Fibroblast of skin of back (primary cell): Measurements from ENCODE around the gene AQP7.
"Not testable (repeated sequence)": the region's sequence is repeated elsewhere in the genome, so short reads cannot be mapped to it uniquely, and the experiment has no call there.

ENCODE experiments used
- DNase-seq: peaks from one replicate; pipeline ENCODE4 v3.0.0-alpha.2; 2013

The AQP7 gene

GRCh38 chr9:33433871-33434270, 31.5 kb upstream of the AQP7 start:
- no peak for DNase-seq

GRCh38 chr9:33431420-33431819, 29.1 kb upstream of the AQP7 start:
- DNase-seq, result no peak

DNA sequence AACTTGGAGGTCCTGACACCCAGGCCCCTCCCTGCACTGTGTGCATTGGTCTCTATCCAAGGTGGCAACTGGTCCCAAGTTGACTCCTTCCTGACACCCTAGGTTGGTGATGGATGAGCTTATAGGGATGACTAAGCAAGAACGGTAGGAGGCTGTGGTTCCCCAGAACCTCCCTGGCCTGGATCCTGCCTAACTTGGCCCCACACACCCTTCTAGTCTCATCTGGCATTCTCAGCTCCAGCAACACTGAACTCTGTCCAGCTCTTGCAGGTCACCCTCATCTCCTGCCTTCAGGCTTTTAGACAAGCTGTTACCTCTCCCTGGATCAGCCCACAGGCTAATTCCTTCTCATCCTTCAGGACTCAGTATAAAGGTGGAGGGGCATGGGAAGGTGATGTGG, 28.6 kb upstream of the AQP7 start:
- no peak for DNase-seq

DNA sequence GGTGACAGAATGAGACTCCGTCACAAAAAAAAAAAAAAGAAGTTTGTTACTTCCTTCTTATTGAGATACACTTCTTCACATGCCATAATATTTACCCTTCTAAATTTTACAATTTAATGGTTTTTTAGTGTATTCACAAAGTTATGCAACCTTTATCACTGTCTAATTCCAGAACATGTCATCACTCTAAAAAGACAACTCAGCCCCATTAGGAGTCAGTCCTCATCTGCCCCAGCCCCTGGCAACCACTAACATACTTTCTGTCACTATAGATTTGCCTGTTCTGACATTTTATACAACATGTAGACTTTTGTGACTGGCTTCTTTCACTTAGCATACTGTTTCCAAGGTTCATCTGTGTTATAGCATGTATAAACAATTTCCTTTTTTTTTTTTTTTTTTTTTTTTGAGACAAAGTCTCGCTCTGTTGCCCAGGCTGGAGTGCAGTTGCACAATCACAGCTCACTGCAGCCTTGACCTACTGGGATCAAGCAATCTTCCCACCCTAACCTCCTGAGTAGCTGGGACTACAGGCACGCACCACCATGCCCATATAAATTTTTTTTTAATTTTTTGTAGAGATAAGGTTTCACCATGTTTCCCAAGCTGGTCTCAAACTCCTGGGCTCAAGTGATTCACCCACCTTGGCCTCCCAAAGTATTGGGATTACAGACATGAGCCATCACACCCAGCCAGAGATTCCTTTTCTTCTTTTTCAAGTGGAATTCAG, 27.1 kb upstream of the AQP7 start:
- DNase-seq, result no peak

- DNase-seq, result no peak
These were observed 24.5 kb upstream of the AQP7 start for GRCh38 chr9:33426843-33427293.

DNA sequence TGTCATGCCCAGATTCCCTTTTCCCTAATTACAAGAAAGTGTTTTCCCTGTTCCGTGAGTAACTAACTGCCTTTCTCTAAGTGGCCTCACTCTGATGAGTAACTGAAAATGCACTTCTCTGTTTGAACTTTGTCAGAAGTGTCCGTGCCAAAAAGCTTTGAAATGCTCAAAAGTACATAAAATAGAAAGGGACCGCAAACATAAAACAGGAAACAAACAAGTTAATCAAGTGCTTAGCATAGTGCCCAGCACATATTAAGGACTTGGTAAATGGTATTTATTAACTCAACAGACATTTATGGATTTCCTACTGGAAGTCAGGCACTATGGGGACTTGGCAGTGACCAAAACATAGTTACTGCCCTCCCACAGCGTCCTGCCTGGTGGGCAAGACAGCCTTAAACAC, 22.8 kb upstream of the AQP7 start:
- no peak for DNase-seq

- DNase-seq, result not testable (repeated sequence)
These were observed 22.1 kb upstream of the AQP7 start for GRCh38 chr9:33424492-33424891.

DNA sequence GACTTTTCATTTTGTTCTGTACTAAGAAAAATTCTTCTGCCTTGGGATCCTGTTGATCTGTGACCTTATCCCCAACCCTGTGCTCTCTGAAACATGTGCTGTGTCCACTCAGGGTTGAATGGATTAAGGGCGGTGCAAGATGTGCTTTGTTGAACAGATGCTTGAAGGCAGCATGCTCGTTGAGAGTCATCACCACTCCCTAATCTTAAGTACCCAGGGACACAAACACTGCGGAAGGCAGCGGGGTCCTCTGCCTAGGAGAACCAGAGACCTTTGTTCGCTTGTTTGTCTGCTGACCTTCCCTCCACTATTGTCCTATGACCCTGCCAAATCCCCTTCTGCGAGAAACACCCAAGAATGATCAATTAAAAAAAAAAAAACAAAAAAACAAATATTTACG, 21.7 kb upstream of the AQP7 start:
- DNase-seq, result not testable (repeated sequence)

DNA sequence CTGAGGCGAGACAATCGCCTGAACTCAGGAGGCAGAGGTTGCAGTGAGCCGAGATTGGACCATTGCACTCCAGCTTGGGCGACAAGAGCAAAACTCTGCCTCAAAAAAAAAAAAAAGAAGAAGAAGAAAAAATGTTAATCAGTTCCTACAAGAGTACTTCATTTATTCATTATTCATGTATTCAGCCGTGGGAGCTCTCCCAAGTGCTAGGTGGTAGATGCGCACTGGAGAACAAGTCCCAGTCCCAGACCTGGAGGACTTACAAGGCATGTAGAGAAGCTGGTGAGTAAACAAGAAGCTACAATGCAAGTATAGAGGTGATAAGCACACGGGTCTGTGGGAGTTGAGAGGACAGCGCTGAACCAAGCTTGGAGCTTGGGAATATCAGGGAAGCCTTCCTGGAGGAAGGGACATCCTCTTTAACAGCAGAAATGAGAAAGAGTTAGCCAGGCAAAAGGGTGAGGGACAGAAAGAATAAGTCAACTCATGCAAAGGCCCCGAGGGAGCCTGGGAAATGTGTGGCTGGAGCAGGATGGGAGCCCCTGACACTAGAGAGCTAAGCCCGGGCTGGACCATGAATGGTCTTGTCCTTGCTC, 17.4 kb upstream of the AQP7 start:
- no peak for DNase-seq

- DNase-seq, result no peak
These were observed 15.7 kb upstream of the AQP7 start for GRCh38 chr9:33418090-33418489.

DNA sequence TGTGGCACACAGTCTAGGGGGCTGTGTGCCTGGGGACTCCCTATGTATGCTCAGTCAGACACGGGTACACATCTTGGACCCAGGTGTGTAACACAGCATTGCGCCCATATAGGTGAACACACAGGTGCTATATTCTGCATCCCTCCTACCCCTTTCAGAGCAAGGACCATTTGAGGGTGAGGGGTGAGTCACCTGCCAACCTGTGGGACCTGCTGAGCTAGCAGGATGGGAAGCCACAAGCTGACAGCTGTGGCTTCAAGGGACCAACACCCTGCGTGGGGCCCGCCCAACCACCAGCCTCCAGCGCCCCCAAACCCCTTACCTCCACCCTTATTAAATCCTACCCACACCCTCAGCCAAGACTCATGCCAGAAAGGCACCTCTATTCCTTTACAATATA, 14.6 kb upstream of the AQP7 start:
- DNase-seq, result no peak

- peak; percentile 30 for DNase-seq
These were observed 13.2 kb upstream of the AQP7 start for GRCh38 chr9:33415501-33416038.

DNA sequence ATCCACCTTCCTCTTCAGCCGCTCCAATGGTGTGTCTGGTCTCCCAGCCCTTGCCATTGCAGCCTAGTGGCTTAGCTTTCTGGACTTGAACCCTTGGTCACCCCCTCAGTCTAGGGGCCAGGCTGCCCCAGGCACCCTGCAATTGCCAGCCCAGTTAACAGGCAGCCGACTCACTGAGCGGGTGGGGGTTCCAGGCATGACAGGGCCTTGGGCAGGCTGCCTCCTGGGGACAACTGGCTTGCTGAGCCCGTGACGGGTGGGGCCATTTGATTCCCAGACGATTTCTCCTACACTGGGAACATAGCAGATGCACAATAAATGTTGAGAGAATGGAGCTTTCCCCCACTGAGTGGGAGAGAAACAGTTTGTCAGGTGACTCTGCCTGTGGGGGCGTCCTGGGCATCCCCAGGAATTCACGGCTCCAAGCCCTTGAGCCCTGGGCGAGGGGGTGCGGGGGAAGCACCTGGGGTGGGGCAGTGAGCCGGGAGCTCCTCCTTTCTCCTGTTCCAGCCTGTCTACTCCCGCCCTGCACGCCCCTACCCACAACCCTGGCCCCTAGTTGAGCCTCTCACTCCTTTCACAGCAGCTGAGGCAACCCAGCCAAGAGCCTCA, 12.6 kb upstream of the AQP7 start:
- DNase-seq, result no peak

DNA sequence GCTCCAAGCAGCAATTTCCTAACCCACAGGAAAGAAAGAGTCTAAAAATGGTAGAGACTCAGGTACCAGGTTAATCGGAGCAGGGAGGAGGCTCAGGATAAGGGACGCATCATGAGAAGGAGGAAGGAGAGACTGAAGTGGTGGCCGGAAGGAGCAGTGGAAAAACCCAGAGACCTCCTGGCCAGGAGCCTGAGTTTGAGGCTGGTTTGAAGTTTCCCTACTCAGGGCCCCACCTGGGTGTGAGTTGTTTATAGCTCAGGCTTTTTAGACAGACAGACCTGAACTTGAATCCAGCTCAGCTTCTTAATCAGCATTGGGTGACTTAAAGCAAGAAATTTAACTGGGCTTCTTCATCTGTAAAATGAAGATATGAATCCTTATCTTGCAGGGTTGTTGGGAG, 11.9 kb upstream of the AQP7 start:
- no peak for DNase-seq

DNA sequence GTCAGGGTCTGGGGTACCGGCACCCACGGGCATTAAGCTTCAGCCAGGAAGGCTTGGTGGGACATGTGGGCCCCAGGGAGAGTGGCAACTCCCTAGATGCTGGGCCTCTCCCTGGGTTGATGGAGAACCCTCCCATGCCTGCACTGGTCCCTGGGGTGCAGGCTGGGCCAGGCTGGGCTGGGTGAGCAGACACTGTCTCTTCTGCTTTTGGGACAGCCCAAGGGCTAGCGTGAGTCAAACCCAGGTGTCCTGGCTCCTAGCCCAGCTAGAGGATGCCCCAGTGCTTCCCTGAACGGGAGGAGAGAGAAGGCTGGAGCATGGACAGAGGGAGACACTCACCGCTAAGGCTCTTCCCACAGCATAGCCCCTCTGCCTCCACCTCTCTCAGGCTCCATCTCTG, 5.7 kb upstream of the AQP7 start:
- DNase-seq, result no peak

GRCh38 chr9:33407061-33407460, 4.7 kb upstream of the AQP7 start:
- DNase-seq, result no peak

DNA sequence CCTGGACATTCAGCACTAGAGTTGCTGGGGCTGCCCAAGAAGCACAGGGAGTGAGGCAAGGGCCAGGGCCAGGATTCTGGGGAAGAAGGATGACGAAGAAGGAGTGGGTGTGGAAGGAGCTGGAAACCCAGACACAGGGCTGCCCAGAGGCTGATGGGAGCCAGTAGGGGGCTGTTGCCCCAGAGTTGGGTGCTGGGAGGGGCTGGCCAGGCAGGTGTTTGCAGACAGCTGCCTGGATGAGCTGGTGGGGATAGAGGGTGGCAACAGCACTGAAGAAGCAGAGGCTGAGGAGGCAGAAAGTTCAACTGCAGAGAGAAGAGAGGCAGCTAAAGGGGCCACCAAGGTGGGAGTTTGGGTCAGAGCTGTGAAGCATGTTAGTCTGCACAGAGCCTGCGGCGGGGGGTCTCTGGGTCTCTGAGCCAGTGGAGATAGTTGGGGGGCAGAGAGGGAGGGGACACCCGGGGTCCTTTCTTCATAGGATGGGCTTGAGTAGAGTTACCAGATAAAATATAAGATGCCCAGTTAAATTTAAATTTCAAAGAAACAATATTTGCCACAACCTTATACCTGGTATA, 2.5 kb upstream of the AQP7 start:
- DNase-seq, result no peak

DNA sequence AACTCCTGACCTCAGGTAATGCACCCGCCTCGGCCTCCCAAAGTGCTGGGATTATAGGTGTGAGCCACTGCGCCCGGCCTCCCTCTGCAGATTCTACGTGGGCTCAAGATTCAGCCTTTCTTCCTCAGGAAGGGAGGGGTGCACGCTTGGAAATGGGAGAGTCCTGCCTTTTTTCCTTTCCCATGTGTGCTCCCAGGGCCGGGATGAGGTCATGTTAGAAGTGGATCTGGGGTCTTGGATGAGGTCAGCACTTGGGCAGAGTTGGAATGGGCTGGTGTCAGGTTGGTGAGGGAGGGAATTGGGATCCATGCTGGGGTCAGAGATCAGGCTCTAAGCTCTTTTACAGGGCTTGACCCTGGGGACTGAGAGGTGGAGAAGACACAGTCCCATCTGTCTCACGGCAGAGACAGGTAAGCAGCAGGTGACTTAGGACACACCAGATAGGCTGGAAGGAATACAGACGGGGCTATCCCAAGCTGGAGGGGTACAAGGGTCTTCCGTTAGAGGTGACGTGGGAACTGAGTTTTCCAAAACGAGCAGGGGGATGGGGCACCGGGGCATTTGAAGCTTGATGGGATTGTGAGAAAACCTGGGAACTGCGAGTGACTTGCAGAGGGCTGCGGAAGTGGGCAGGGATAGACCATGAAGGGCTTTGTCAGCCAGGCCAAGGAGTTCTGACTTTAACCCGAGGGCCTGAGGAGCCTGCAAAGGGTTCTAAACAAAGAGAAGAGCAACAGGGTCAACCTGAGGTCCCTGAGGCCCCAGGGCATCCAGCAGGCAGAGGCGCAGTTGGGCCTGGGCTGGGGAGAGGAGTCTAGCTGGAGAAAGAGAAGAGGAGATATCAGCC, 1.8 kb upstream of the AQP7 start:
- DNase-seq, result no peak

GRCh38 chr9:33401809-33402208, 559 bp downstream of the AQP7 start:
- DNase-seq, result not testable (repeated sequence)

- DNase-seq, result not testable (repeated sequence)
These were observed 3.3 kb downstream of the AQP7 start for GRCh38 chr9:33399047-33399446.

GRCh38 chr9:33397801-33398200, 4.6 kb downstream of the AQP7 start:
- not testable (repeated sequence) for DNase-seq

DNA sequence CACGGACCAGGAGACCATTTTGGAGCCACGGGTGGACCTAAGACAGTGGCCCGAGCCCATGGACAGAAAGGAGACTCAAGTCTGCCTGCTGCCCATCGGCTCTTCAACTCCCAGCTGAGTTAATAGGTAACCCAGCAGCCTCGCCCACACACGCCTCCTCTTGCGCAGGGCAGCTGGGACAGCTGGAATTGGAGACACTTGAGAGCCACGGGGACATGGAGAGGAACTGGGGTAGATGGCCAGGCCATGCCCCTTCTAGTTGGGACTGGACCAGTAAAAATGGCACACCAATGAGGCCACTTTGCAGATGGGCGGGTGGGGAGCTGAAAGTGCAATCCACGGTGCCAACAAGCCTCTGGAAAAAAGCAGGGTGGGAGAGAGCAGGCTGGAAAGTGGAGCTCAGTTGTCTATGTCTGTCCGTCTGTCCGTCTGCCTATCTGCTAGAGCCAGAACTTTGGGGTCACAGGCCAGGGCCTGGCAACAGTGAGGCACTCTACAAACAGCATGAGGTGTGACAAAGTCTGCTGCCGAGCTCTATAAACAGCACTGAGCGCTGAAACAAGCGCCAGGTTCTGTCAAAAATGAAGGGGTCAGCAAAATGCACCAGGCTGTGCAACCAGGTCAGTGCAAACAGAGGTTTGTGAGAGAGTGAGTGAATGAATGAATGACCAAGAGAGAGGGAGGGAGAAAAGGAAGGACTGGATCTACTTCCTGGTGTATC, 7.0 kb downstream of the AQP7 start:
- not testable (repeated sequence) for DNase-seq
